GM18507 (cell line): Measurements from ENCODE around the gene TPM2.

Experiments used
- DNase-seq: peaks from one replicate; pipeline ENCODE4 v3.0.0; 2011; ENCODE audit warnings: low read depth; ENCODE audit not compliant: insufficient read length; ENCODE audit errors: extremely low spot score
- FAIRE-seq: peaks from 2 replicates; lab custom pipeline; 2011; peaks lifted over from hg19 to GRCh38; lab: Jason Lieb, UNC

Gene TPM2

DNA sequence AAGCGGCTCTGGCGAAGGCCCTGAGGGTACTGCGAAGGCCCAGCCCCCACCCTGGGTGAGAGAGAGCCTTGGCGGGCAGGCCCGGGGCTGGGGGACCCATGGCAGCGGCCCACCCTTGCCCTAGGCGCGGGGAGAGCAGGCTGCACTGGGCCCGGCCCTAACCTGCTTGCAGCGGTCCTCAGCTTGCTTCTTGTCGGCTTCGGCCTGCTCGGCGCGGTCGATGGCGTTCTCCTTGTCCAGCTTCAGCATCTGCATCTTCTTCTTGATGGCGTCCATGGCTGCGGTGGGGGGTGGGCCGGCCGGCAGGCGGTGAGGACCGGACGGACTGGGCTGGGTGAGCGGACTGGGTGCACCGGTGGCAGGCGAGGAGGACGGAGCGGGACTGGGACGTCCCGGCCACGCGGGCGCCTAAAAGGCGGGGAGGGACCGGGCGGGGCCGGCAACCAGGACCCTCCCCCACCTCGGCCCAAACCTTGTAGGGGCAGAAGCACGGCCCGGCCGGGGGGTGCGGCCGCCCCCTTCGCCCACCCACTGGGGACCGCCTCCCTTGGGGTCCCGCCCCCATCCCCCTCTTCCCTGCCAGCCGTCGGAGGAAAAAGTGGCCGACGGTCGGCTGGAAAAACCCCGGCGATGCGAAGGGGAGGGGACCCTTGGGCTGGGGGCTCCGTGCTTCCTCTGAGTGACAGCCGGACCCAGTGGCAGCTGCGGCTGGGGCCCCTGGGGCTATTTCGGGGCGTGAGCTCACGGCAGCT lies at the start of gene TPM2:
TPM2 (minus strand) TSS at position 384 of the 752 bp plus-strand sequence; CDS start at position 276, 108 bp downstream.
- no peak for DNase-seq
- FAIRE-seq: no peak

DNA sequence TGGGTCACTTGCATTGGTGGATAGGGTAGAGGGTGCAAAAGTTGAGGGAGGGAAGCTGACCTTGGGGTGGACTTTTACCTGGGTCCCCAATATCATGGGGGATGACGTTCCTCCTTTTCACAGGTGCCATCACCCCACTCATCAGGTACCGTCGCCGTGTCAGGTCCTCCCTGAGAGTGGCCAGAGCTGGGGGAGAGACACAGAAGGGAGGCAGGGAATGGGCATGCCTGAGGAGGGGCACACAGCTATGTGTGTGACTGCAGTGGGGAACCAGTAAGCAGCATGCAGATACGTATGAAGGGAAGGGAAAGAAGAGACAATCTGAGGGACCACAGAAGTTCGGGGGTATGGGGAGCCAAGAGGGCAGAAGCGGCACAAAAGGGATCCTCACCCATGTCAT lies 49.2 kb upstream of the TPM2 start:
- FAIRE-seq (no peak), DNase-seq (no peak)

DNA sequence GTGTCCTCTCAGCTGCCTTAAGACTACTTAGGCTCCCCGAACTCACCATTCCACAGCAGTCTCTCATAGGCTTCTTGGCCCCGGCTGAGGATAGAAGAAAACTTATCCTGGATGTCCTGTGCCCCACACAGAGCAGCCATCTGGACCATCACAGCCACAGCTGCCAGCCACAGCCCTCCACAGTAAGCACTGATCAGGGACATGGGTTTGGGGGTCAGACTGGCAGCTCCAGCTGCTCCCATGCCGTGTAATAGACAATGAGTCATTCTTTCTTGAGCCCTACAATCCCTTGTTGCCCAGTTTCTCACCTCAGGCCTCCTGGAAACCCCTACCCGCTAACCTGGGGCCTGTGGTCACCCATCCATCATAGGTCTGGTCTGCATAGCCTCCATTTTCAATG lies 48.5 kb upstream of the TPM2 start:
- DNase-seq (no peak), FAIRE-seq (no peak)

DNA sequence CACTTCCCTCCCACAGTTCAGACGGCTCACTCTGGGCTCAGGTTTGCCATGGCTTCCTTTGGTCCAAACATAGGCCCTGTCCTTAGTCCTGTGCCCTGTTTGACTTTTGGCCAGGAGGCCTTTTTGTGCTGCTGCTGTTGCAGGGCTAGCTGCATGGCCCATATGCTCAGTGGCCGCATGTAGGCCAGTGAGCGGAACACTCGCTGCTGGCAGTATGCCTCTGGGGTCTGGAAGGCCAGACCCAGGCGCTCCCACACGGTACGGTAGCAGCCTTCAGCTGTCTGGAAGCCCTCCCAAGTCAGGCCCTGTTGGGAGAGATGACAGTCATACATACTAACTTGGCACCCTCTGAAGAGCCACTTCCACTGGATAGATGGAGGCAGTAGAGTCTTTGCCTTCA lies 47.4 kb upstream of the TPM2 start:
- FAIRE-seq: no peak
- DNase-seq: no peak

DNA sequence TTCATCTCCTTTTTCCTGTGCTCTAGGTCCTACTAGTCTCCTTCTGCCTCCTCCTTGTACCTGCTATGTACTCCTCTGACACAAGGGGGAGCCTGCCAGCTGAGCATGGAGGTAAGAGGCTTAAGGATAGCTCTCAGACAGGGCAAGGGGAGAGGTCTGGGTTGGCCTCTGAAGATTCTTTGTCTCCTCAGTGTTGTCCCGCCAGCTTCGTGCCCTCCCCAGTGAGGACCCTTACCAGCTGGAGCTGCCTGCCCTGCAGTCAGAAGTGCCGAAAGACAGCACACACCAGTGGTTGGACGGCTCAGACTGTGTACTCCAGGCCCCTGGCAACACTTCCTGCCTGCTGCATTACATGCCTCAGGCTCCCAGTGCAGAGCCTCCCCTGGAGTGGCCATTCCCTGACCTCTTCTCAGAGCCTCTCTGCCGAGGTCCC lies 46.5 kb upstream of the TPM2 start:
- no peak for DNase-seq
- peak; percentile 93 for FAIRE-seq

DNA sequence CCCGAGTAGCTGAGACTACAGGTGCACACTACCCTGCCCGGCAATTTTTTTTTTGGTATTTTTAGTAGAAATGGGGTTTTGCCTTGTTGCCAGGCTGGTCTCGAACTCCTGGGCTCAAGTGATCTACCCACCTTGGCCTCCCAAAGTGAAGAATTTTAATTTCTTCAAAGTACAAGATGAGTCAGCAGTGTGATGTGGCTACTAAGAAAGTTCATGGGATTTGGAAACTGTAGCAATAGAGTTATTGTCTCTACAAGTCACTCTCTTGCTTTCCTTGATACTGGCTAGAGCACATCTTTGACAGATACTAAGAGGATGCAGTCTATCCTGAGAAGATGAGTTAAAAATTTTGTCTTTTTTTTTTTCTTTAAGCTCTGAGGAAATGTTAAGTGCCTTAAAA lies 44.4 kb upstream of the TPM2 start:
- DNase-seq (no peak), FAIRE-seq (no peak)

DNA sequence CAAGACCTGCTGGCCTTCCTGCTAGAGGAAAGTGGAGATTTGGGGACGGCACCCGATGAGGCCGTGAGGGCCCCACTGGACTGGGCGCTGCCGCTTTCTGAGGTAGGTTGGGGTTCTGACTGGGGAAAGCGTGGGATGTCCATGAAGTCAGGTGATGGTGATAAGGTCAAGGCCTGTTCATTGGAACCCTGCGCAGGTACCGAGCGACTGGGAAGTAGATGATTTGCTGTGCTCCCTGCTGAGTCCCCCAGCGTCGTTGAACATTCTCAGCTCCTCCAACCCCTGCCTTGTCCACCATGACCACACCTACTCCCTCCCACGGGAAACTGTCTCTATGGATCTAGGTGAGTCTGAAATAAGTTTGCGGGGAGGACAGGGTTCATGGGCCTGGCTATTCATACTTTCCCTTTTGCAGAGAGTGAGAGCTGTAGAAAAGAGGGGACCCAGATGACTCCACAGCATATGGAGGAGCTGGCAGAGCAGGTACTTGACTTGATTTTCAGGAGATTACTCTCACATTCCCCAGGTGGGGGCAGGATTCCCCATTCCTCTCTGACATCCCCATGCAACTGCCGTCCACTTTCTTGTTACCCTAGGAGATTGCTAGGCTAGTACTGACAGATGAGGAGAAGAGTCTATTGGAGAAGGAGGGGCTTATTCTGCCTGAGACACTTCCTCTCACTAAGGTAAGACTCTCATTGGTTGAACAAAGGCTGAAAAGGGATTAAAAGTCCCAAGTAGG lies 43.2 kb upstream of the TPM2 start:
- FAIRE-seq: peak; percentile 59
- no peak for DNase-seq

DNA sequence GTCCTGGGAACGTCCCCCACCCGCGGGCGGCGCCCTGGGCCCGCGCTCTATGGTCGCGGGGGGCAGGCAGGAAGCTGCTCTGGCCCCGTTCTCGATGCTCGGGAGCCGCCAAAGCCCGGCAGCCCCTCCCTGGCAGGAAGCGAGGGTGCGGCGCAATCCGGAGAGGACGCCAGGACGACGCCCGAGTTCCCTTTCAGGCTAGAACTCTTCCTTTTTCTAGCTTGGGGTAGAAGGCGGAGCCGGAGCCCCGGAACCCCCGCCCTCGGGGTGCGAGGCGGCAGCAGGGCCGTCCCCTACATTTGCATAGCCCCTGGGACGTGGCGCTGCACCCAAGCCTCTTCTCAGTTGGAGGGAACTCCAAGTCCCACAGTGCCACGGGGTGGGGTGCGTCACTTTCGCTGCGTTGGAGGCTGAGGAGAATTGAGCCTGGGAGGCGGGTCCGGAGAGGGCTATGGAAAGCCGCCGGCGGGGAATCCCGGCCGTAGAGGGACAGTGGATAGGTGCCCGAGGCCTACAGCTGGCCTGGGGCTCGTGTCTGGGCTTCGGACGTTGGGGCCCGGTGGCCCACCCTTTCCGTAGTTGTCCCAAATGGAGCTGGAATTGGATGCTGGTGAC lies 42.6 kb upstream of the TPM2 start, which contains the start of the genes CREB3 and TLN1:
CREB3 (plus strand) TSS at position 482 of the 615 bp plus-strand sequence; CDS start at position 589, 107 bp downstream.
TLN1 (minus strand) TSS at position 11 of the 615 bp plus-strand sequence. CDS start 6,501 bp downstream, outside the sequence.
- peak; percentile 99 for FAIRE-seq
- DNase-seq: peak; percentile 89

DNA sequence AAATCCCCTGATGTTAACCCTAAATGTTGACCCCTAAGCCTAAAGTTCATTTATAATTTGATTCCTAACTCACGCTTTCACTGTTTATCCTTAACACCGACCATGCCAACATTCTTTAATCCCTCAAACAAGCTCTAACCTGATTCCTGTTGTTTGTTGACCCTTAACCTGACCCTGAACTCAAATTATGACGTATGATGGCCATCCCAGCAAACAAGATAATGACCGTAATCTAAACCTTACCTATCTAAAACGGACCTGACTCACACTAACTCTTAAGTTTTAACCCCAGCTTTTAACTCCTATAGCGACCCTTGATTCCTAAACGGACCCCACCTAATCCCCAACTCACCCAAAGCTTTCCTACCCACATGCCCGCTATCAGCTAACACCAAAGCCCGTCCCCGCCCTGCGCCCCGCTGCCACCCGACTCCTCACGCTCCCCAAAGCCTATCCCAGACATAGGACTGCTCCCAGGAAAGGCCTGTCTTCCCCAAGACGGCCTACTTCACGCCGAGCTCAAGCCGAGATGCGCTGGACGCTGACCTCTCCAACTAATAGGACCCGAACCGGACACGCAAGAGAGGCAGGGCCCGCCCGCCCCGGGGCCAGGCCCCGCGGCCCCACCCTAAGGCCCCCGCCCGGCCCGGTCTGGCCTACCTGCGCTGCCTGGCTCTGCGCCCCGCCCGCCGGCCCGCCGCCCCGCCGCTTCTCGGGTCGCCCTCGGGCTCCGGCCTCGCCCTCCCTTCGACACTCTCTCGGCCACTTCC lies 41.9 kb upstream of the TPM2 start:
- no peak for DNase-seq

DNA sequence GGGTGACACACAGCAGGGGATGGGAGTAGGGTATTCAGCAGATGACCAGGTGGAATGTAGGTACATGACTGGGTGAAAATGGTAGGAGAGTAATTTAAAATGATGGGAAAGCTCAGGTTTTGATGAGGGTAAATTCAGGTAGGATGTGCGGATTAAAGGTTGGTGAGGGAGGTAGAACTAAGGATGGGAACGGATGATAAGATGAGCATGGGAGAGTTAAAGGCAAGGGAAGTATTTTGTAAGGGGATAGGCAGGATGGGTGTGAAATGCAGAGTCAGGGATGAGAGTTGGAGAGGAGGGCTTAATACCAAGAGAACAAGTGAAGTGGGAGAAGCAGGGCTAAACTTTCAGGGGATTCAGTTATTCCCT lies 40.7 kb upstream of the TPM2 start:
- FAIRE-seq (no peak), DNase-seq (no peak)

More for the DNA sequence above, 41.9 kb upstream of the TPM2 start:
- no peak for FAIRE-seq

DNA sequence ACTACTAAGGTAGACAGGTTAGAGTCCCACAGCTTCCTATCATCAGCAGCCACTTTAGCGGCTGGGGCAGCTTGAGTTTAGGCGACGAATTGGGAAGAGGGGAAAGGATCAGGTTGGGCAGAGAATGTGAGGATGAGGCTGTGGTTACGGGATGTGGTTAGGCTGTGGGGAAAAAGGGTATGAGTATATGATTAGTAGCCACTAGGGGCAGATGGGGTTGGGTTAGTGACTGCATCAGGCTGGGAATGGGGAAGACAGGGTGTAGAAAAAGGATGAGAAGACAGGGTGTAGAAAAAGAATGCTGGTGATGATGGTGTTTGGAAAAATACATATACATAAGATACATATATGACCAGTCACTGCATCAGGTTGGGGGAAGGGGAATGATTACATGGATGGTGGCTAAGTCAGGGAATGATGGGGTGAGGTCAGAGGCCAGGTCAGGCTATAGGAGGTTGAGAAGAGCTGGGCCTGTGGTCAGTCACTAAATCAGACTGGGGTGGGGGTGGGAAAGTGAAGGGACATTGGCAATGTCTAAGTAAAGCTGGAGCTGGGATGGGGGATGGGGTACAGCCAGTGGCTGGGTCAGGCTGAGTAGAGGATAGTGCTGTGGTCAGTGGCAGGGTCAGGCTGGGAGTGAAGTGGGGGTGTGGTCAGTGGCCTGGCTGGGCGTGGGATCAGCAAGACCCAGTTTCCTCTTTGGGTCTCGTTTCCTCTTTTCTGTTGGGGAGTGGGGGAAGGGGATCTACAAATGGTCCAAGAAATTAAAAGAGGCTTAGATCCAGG lies 40.2 kb upstream of the TPM2 start:
- peak; percentile 76 for FAIRE-seq

DNA sequence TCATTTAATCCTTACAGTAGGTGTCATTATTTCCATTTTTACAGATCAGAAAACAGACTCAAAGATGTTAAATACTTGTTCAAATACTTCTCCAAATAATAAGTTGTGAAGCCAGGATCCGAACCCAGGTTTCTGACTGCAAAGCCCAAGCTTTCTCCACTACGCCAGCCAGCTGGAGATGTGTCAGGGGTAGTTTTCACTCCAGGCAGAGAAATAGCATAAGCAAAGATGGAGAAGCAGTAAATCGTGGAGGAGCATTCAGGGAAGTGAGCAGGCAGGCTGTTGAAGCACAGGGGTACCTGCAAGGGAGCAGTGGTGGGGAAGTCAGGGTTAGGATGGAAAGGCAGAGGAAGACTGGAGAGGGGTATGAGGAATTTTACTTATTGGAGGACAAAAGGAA lies 39.4 kb upstream of the TPM2 start:
- FAIRE-seq: no peak
- DNase-seq: no peak

More for the DNA sequence above, 40.2 kb upstream of the TPM2 start:
- DNase-seq: no peak

DNA sequence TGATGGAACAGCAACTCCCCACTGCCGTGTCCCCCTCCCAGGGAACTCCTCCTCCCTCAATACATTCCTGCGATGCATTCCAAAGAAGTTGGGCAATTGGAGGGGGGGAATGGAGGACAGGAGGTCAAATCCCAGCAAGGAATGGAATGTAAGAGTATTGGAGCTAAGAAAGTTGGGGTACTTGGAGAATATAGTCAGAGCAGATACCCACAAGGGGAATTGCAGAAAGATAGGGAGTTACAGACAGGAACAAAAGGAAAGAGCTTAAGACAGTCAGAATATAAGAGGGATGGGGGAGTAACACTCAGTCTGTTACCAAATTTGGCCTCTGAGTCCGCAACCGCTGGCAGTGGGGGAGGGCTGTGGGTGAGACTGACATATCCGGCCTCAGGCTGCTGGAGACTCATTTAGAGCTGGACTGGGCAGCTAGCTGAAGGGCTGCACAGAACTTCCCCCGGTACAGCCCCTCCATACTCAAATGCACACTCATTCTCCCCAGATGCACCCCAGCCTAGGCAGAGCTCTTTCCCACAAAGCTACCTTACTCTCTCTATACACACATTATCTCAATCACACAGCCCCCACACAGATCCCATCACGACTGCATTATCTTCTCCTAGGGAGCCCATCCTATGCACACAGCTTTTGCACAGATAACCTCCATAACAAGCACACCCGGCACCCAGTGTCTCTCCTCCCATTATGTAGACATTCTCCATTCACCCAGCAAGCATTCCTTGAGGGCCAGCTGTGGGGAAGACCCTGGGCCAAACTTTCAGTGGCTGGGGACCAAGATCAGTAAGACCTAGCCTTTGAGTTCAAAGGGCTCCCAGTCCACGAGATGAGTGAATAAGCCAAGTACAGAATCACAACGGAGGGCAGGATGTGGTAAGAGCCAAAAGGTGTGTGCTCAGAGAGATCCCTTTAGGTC lies 38.6 kb upstream of the TPM2 start:
- FAIRE-seq (peak; percentile 86), DNase-seq (no peak)

DNA sequence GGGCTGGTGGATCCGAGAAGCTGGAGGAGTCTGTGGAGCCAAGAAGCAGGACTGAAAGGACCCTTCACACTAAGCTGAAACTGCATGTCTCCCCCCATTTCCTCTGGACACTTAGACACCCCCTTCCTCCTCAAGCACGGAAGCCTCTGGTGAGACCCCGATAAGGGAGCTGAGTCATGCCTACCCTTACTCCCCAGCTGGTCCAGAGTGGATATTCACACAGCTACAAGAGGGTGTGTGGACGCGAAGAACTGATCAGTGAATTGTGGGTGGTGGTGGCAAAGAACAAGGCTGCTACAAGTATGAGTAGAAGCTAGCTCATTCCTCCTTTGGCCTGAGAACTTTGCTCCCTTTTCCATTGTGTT lies 37.9 kb upstream of the TPM2 start:
- no peak for DNase-seq
- FAIRE-seq: no peak

DNA sequence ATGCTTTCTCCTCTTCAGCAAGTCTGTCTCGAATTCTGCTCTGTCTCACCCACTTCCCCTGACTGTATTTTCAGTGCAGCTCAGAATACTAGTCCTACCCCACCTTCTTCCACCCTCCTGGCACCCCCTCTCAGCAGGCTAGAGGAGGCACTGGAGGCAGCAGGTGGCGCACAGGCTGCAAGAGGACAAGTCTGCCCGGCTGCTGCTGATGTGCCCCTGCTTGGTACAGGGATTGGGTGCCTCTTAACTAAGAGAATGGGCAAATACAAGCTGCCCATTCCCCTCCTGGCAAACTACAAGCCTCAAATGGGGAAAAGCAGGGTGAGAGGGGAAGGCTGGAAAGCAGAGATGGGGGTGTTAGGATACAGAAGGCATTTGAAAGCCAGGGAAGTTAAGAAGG lies 37.2 kb upstream of the TPM2 start:
- FAIRE-seq (peak; percentile 52), DNase-seq (no peak)

DNA sequence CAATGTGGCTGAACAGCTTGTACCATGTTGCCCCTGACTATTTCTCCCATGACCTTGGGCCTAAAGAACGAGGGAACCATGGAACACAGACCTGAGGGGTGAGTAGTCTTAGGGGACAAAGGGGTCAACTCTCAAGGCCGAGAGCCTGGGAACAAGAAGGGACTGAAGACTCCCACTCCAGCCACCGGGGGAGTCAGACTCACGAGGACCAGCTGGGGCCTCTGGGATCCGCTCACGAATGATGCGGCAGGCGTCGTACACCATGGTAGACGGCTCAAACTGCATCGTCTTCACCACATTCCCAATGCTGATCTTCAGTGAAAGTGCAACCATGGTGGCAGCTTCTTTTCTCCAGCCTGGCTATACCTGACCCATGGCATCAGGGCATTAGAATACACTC lies 35.6 kb upstream of the TPM2 start:
- DNase-seq (no peak), FAIRE-seq (no peak)

DNA sequence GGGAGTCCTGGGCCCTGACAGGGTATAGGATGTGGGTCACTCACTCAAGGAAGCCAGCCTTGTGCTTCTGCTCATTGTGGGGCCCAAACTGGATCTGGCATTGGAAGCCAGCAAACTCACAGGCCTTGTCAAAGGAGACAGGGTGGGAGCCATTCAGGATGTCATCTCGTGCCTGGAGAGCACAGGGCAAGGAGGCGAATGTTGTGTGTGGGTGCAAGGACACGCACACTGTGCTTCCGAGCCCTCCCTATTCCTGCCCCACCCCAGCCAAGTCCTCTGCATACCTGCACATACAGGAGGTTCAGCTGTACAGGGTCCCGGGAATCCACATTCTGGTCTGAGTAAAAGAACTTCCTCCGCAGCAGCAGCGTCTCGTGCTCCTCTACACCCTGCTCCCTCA lies 34.2 kb upstream of the TPM2 start:
- DNase-seq (no peak), FAIRE-seq (no peak)

DNA sequence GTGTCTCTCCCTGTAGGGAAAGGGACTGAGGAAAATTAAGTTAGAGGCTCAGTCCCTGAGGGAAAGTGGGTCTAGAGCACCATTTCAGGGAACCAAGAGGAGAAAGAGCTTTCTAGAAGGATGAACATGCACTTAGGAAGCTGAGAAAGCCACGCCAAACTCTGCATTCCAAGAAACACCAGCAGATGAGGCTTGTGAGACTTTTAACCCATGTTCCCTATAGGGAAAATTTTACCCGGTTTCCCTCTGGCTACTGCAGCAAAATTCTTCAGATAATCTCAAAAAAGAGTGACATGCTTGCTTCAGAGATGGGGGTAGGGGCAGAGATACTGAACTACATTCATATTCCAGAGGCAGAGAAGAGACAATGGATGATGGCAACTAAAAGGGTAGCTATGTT lies 33.7 kb upstream of the TPM2 start:
- DNase-seq (no peak), FAIRE-seq (no peak)
